Aorta (tissue), 5 donors: ENCODE measurements around the gene DMRT3. TPM values are rescaled to one million over a fixed set of nuclear protein-coding genes. Genes with fewer than 3 reads are reported as not detected.

ENCODE experiments used
- ATAC-seq: fragments of 200-7000 bp; cut with Tn5 transposase; one replicate; pipeline ENCODE4 v1.9.1; 2022; ENCODE audit warnings: moderate library complexity; ENCODE audit not compliant: low FRiP score
- DNase-seq, 2 donors: peaks; one replicate each; pipeline ENCODE4 v3.0.0-alpha.2; 2020
- H3K27ac ChIP-seq, 2 donors: one replicate each; pipeline ENCODE4 v1.5.1; 2013; ENCODE audit warnings: low read length in 2 of 2, mild to moderate bottlenecking in 2 of 2, moderate library complexity in 2 of 2, control low read depth in 1 of 2, inconsistent platforms in 1 of 2, low read depth in 1 of 2
- H3K27me3 ChIP-seq, 2 donors: one replicate each; pipeline ENCODE4 v1.6.1; 2013; ENCODE audit warnings: control low read depth in 1 of 2, low read length in 1 of 2, mild to moderate bottlenecking in 1 of 2, moderate library complexity in 1 of 2; ENCODE audit not compliant: insufficient read depth in 2 of 2, control insufficient read depth in 1 of 2
- H3K36me3 ChIP-seq, 2 donors: one replicate each; pipeline ENCODE4 v1.6.1; 2013; ENCODE audit warnings: control low read depth in 1 of 2, low read length in 1 of 2, mild to moderate bottlenecking in 1 of 2; ENCODE audit not compliant: insufficient read depth in 2 of 2, control insufficient read depth in 1 of 2
- H3K4me1 ChIP-seq, 2 donors: one replicate each; pipeline ENCODE4 v1.6.1; 2013; ENCODE audit warnings: low read length in 2 of 2, control low read depth in 1 of 2, mild to moderate bottlenecking in 1 of 2, moderate library complexity in 1 of 2; ENCODE audit not compliant: insufficient read depth in 2 of 2, control insufficient read depth in 1 of 2
- H3K4me3 ChIP-seq, 2 donors: one replicate each; pipeline ENCODE4 v1.5.1; 2013; ENCODE audit warnings: low read length in 2 of 2, control low read depth in 1 of 2, mild to moderate bottlenecking in 1 of 2
- H3K9me3 ChIP-seq: one replicate; pipeline ENCODE4 v1.6.1; 2013; ENCODE audit warnings: mild to moderate bottlenecking, low read length; ENCODE audit not compliant: control insufficient read depth
- WGBS, 2 donors: extraction: QIAGEN DNeasy Blood & Tissue Kit; methylation state at CpG; one replicate each; pipeline ENCODE4 v1.1.7; 2013; 5-methylcytosine and 5-hydroxymethylcytosine counted together
- intact Hi-C, 2 donors: fragments of 100-400 bp; cut with DNase I; formaldehyde crosslinking; loops; one replicate each; pipeline versions ENCODE4 v1.14.2 to v1.15.0; 2022
- polyA plus RNA-seq, 2 donors: library from polyadenylated mRNA; stranded (reverse); fragments of 200-250 nt; gene quantifications; one replicate each; pipeline ENCODE4 v1.2.3, GENCODE V29; 2013
- total RNA-seq, 2 donors: library from RNA; stranded (reverse); fragmentation: NEBNext Ultra II Directional; extraction: Animal tissue kit (Norgen Biotek cat#: 25700); gene quantifications; one replicate each; pipeline ENCODE4 v1.2.1, GENCODE V29; 2021
- donor health status: healthy with polysubstance abuse.
- donor health status: Bipolar disorder and iron deficiency.
- donor health status: DM: no; HTN: no; CAD: no.
- donor health status: DM: no; HTN: no; CAD: no.
- donor health status: DM: yes; HTN: yes; CAD: no.

The DMRT3 gene
- total and polyA plus RNA-seq, 4 donors = 0.26 to 1.2 TPM; not detected in 2

GRCh38 chr9:947985-948384 is 28.5 kb upstream of the DMRT3 start:
- intact Hi-C loops = no loop called here
- Histone ChIP-seq H3K4me3 (no peak overlapping the region), H3K4me1 (no peaks in the 10 kb centered on the region), H3K36me3 (no peaks in the 10 kb centered on the region), H3K27ac (no peak overlapping the region), H3K27me3 (no peaks in the 10 kb centered on the region), H3K9me3 (no peaks in the 10 kb centered on the region)
- 88 to 92% methylated on average over 3 of the region's 3 CpGs for WGBS, 2 donors
- ATAC-seq = no peak
- DNase-seq = no peak

GRCh38 chr9:948497-948896 is 28.0 kb upstream of the DMRT3 start:
- Histone ChIP-seq H3K36me3 (no peaks in the 10 kb centered on the region), H3K27me3 (no peaks in the 10 kb centered on the region), H3K4me1 (no peaks in the 10 kb centered on the region), H3K27ac (no peak overlapping the region), H3K9me3 (no peaks in the 10 kb centered on the region), H3K4me3 (no peak overlapping the region)
- 92 to 94% methylated on average over 7 of the region's 7 CpGs for WGBS, 2 donors
- intact Hi-C loops = no loop called here
- no peak for DNase-seq
- ATAC-seq = no peak

GRCh38 chr9:950139-950538 is 26.3 kb upstream of the DMRT3 start:
- H3K4me1 ChIP-seq = no peaks in the 10 kb centered on the region
- WGBS, 2 donors = 64 to 74% methylated on average over 1 of the region's 1 CpG
- no peaks in the 10 kb centered on the region for H3K27me3 ChIP-seq

GRCh38 chr9:952546-952945 is 23.9 kb upstream of the DMRT3 start:
- WGBS, 2 donors = 67 to 74% methylated on average over 4 of the region's 4 CpGs
- Histone ChIP-seq H3K4me1 (no peaks in the 10 kb centered on the region), H3K27ac (no peak overlapping the region), H3K9me3 (no peaks in the 10 kb centered on the region), H3K4me3 (no peak overlapping the region), H3K36me3 (no peaks in the 10 kb centered on the region), H3K27me3 (no peaks in the 10 kb centered on the region)
- no peak for DNase-seq
- no peak for ATAC-seq
- intact Hi-C loops = no loop called here

More at GRCh38 chr9:950139-950538, 26.3 kb upstream of the DMRT3 start:
- Histone ChIP-seq H3K36me3 (no peaks in the 10 kb centered on the region), H3K9me3 (no peaks in the 10 kb centered on the region), H3K4me3 (no peak overlapping the region), H3K27ac (no peak overlapping the region)
- DNase-seq (no peak), ATAC-seq (no peak)
- intact Hi-C loops = no loop called here

GRCh38 chr9:959105-959504 is 17.4 kb upstream of the DMRT3 start:
- no peak for ATAC-seq
- Histone ChIP-seq H3K4me1 (no peaks in the 10 kb centered on the region), H3K27ac (no peak overlapping the region), H3K27me3 (no peaks in the 10 kb centered on the region), H3K4me3 (no peak overlapping the region), H3K9me3 (no peaks in the 10 kb centered on the region), H3K36me3 (no peaks in the 10 kb centered on the region)
- DNase-seq = no peak
- 86 to 94% methylated on average over 4 of the region's 4 CpGs for WGBS, 2 donors
- intact Hi-C loops = no loop called here

- H3K9me3 ChIP-seq = no peaks in the 10 kb centered on the region
- no peaks in the 10 kb centered on the region for H3K36me3 ChIP-seq
- H3K27me3 ChIP-seq = no peaks in the 10 kb centered on the region
- ATAC-seq = no peak
- intact Hi-C loops = loop anchor here in 1 of 2 donors (5.0 kb wide), 1 partner anchor 227 kb away; no protein-coding TSS in a partner anchor
- 87 to 91% methylated on average over 4 of the region's 4 CpGs for WGBS, 2 donors
- no peaks in the 10 kb centered on the region for H3K4me1 ChIP-seq
- no peak for DNase-seq
- H3K27ac ChIP-seq = no peak overlapping the region
- no peak overlapping the region for H3K4me3 ChIP-seq
These were observed 16.5 kb upstream of the DMRT3 start for GRCh38 chr9:959914-960313.

- H3K4me3 ChIP-seq = no peak overlapping the region
- intact Hi-C loops = loop anchor here in 1 of 2 donors (5.0 kb wide), 1 partner anchor 225 kb away; no protein-coding TSS in a partner anchor
- 60 to 74% methylated on average over 6 of the region's 6 CpGs for WGBS, 2 donors
- ATAC-seq = no peak
- no peaks in the 10 kb centered on the region for H3K9me3 ChIP-seq
- no peaks in the 10 kb centered on the region for H3K4me1 ChIP-seq
- no peak for DNase-seq
- no peak overlapping the region for H3K27ac ChIP-seq
- no peaks in the 10 kb centered on the region for H3K27me3 ChIP-seq
- H3K36me3 ChIP-seq = no peaks in the 10 kb centered on the region
These were observed 14.4 kb upstream of the DMRT3 start for GRCh38 chr9:962023-962422.

- DNase-seq = no peak
- Histone ChIP-seq H3K27me3 (no peaks in the 10 kb centered on the region), H3K9me3 (peaks cover 1% of the 10 kb centered on the region), H3K4me3 (no peak overlapping the region), H3K27ac (no peak overlapping the region), H3K4me1 (no peaks in the 10 kb centered on the region), H3K36me3 (no peaks in the 10 kb centered on the region)
- no peak for ATAC-seq
- intact Hi-C loops = no loop called here
- 42 to 49% methylated on average over 4 of the region's 4 CpGs for whole genome bisulfite sequencing, 2 donors
These were observed 11.0 kb upstream of the DMRT3 start for GRCh38 chr9:965497-965896.

GRCh38 chr9:966870-967269 is 9.6 kb upstream of the DMRT3 start:
- peaks cover 1% of the 10 kb centered on the region for H3K9me3 ChIP-seq
- ATAC-seq (no peak), DNase-seq (no peak)
- WGBS, 2 donors = 77% methylated on average over 3 of the region's 3 CpGs
- H3K27ac ChIP-seq = no peak overlapping the region
- H3K36me3 ChIP-seq = no peaks in the 10 kb centered on the region
- H3K27me3 ChIP-seq = no peaks in the 10 kb centered on the region
- intact Hi-C loops = no loop called here
- H3K4me3 ChIP-seq = no peak overlapping the region
- H3K4me1 ChIP-seq = no peaks in the 10 kb centered on the region
